ENCODE results near the gene FMN1. TPM values are rescaled to one million over a fixed set of nuclear protein-coding genes. Genes with fewer than 3 reads are reported as not detected.

The FMN1 gene
- total RNA-seq, 1 experiment from 2014 or later: 0.37 TPM

DNA sequence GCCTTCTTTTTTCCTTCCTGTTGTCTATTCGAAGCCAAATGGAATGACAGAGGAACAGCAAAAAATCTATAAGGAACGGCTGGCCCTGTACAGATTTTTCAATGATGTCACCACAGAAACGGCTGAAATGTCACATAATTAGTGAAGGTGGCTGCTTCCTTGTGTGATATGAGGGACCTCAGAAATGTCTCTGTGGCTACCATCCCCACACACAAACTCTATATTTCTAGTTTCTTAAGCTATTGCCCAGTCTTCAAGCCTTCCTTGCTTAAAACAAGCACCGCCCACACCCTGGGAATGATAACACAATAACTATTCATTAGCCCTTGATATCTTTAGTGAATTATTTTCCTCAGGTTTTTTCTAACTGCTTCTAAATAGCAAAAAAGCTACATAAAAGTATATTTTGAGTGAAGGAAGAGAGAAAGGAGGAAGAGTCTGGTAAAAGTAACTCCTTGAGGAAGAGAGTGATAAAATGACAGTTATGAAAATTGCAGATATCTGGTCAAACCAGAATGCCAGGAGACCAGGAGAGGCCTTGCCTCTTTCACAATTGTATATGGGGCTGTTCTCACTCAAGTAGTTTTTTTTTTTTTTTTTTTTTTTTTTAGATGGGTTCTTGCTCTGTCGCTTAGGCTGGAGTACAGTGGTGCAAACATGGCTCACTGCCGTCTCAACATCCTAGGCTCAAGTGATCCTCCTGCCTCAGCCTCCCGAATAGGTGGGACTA, 38.7 kb downstream of the FMN1 start:
- Histone ChIP-seq H3K9me3 (ENCODE audit: low read depth, low read length, poor library complexity, severe bottlenecking) (no peaks in the 10 kb centered on the region), H3K4me1 (ENCODE audit: insufficient read depth, low read length, poor library complexity, severe bottlenecking) (no peaks in the 10 kb centered on the region), H3K27ac (ENCODE audit: low read depth, low read length, poor library complexity, severe bottlenecking) (no peak overlapping the region), H3K27me3 (replicated peaks; ENCODE audit: insufficient read depth, low read depth, low read length, poor library complexity) (peaks cover 13% of the 10 kb centered on the region), H3K36me3 (ENCODE audit: insufficient read depth, low read length, poor library complexity, severe bottlenecking) (no peaks in the 10 kb centered on the region), H3K4me3 (ENCODE audit: low read depth, low read length, poor library complexity, severe bottlenecking) (no peak overlapping the region)
- no TSS peak for BruUV-seq (replicated peaks)
- POLR2A ChIA-PET (ENCODE audit: low non-redundant PET): no interaction called here
- CTCF ChIA-PET: no interaction called here
- no peak for DNase-seq (ENCODE audit: low spot score)
- intact Hi-C loops (cut with micrococcal nuclease; ENCODE audit: unreplicated experiment): no loop called here
- TF ChIP-seq, protein P1, sequence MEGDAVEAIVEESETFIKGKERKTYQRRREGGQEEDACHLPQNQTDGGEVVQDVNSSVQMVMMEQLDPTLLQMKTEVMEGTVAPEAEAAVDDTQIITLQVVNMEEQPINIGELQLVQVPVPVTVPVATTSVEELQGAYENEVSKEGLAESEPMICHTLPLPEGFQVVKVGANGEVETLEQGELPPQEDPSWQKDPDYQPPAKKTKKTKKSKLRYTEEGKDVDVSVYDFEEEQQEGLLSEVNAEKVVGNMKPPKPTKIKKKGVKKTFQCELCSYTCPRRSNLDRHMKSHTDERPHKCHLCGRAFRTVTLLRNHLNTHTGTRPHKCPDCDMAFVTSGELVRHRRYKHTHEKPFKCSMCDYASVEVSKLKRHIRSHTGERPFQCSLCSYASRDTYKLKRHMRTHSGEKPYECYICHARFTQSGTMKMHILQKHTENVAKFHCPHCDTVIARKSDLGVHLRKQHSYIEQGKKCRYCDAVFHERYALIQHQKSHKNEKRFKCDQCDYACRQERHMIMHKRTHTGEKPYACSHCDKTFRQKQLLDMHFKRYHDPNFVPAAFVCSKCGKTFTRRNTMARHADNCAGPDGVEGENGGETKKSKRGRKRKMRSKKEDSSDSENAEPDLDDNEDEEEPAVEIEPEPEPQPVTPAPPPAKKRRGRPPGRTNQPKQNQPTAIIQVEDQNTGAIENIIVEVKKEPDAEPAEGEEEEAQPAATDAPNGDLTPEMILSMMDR (conservative IDR thresholded peaks at IDR 0.05; ENCODE audit: low read depth, low read length): no peak
- TF ChIP-seq EZH2 (IDR thresholded peaks at IDR 0.05; ENCODE audit: borderline replicate concordance, low read depth, low read length, poor library complexity, severe bottlenecking): no peak

DNA sequence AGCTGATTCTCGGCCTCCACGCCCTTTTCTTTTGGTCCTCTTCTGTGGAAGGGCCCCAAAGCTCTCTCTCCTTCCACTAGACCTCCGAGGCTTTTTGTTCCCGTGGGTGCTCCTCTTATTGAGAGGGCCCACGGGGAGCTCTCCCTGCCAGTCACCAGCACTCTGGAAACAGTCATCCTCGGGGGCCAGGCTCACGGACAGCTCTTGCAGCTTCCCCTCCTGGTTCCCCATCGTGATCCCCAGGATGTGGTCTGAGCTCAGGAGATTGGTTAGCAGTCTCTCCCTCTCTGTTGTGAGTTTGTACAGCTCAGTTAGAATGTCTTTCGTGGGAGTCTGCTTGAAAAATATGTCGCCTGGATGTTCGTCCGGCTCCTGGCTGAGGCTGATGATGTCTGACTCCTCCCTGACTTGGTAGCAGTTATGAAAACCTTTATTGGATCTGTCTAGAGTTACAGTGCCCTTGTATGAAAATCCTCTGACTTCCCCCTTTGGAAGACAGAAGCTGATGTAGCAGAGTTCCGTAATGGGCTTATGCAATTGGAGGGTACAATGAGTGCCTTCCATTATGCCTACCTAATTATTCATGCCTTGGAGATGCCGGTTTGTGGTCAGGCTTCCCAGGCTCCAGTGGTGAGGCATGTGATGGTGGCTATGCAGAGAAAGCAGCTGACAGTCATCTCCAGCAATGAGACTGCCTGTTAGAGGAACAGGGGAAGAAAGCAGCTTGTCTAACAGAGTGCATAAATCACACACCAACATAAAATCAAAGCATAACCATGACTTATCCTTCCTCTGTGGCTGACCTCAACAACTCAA, 40.0 kb downstream of the FMN1 start:
- ChIA-PET CTCF (no interaction called here), POLR2A (ENCODE audit: low non-redundant PET) (no interaction called here)
- peak; percentile 20 for DNase-seq (ENCODE audit: low spot score)
- H3K4me1 ChIP-seq (ENCODE audit: insufficient read depth, low read length, poor library complexity, severe bottlenecking): no peaks in the 10 kb centered on the region
- H3K36me3 ChIP-seq (ENCODE audit: insufficient read depth, low read length, poor library complexity, severe bottlenecking): no peaks in the 10 kb centered on the region
- no peak overlapping the region for H3K27ac ChIP-seq (ENCODE audit: low read depth, low read length, poor library complexity, severe bottlenecking)
- H3K9me3 ChIP-seq (ENCODE audit: low read depth, low read length, poor library complexity, severe bottlenecking): no peaks in the 10 kb centered on the region
- no TSS peak for BruUV-seq (replicated peaks)
- no peak for TF ChIP-seq EZH2 (IDR thresholded peaks at IDR 0.05; ENCODE audit: borderline replicate concordance, low read depth, low read length, poor library complexity, severe bottlenecking)
- TF ChIP-seq, protein P1 (conservative IDR thresholded peaks at IDR 0.05; ENCODE audit: low read depth, low read length): no peak
- H3K4me3 ChIP-seq (ENCODE audit: low read depth, low read length, poor library complexity, severe bottlenecking): no peak overlapping the region
- H3K27me3 ChIP-seq (replicated peaks; ENCODE audit: insufficient read depth, low read depth, low read length, poor library complexity): peaks cover 24% of the 10 kb centered on the region
- intact Hi-C loops (cut with micrococcal nuclease; ENCODE audit: unreplicated experiment): no loop called here

DNA sequence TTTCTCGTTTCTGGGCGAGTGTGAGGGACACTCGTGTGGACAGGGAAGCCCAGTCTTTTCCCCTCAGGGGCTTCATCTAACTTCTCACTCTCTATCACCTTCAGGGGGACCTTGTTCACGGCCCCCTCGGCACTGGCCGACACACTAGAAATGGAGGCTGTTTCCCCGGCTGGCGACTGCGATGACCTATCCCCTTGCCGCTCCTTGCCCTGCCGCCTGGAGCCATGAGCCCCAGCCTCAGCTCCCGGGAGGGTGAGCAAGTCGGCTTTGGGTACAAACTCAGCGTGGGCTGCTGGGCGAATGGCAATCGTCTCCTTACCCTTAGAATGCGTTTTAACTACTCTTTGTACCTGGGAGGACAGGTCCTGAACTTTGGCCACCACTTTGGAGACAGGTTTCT, 41.0 kb downstream of the FMN1 start:
- intact Hi-C loops (cut with micrococcal nuclease; ENCODE audit: unreplicated experiment): no loop called here
- H3K27ac ChIP-seq (ENCODE audit: low read depth, low read length, poor library complexity, severe bottlenecking): no peak overlapping the region
- CTCF ChIA-PET: no interaction called here
- no peaks in the 10 kb centered on the region for H3K9me3 ChIP-seq (ENCODE audit: low read depth, low read length, poor library complexity, severe bottlenecking)
- H3K27me3 ChIP-seq (replicated peaks; ENCODE audit: insufficient read depth, low read depth, low read length, poor library complexity): peaks cover 35% of the 10 kb centered on the region
- POLR2A ChIA-PET (ENCODE audit: low non-redundant PET): interaction anchor here (0.6 kb wide), 1 partner anchor 487 kb away, joined by 3 read pairs; no protein-coding TSS in a partner anchor
- TF ChIP-seq, protein P1 (conservative IDR thresholded peaks at IDR 0.05; ENCODE audit: low read depth, low read length): no peak
- no peak for TF ChIP-seq EZH2 (IDR thresholded peaks at IDR 0.05; ENCODE audit: borderline replicate concordance, low read depth, low read length, poor library complexity, severe bottlenecking)
- no peaks in the 10 kb centered on the region for H3K36me3 ChIP-seq (ENCODE audit: insufficient read depth, low read length, poor library complexity, severe bottlenecking)
- BruUV-seq (replicated peaks): no TSS peak
- H3K4me3 ChIP-seq (ENCODE audit: low read depth, low read length, poor library complexity, severe bottlenecking): no peak overlapping the region
- no peaks in the 10 kb centered on the region for H3K4me1 ChIP-seq (ENCODE audit: insufficient read depth, low read length, poor library complexity, severe bottlenecking)
- DNase-seq (ENCODE audit: low spot score): no peak

Data from A673 (cell line).